H1 (cell line): ENCODE results near the gene NSUN7. TPM values are rescaled to one million over a fixed set of nuclear protein-coding genes. Genes with fewer than 3 reads are reported as not detected.

Experiments
- CHD2 ChIP-seq: IDR thresholded peaks from 2 replicates; pipeline ENCODE4 v1.6.1; 2012; ENCODE audit warnings: low read length, improper control_type of control experiment
- CHD7 ChIP-seq: fragments of 300-600 bp; sonication (generic); IDR thresholded peaks from 2 replicates; pipeline ENCODE4 v1.7.1; 2012; ENCODE audit warnings: low read length, moderate library complexity, mild to moderate bottlenecking, inconsistent platforms; ENCODE audit not compliant: insufficient replicate concordance
- CTBP2 ChIP-seq: IDR thresholded peaks from 2 replicates; pipeline ENCODE4 v1.7.0; 2011; ENCODE audit warnings: borderline replicate concordance, mild to moderate bottlenecking, moderate library complexity, mixed read lengths, low read length; ENCODE audit not compliant: insufficient read depth, insufficient read length
- HDAC6 ChIP-seq: IDR thresholded peaks from one replicate; pipeline ENCODE4 v1.7.1; 2012; ENCODE audit warnings: low read depth, mild to moderate bottlenecking, inconsistent platforms, low read length, moderate library complexity
- KDM5A ChIP-seq: fragments of 200-600 bp; IDR thresholded peaks from 2 replicates; pipeline ENCODE4 v1.7.1; 2012; ENCODE audit warnings: mild to moderate bottlenecking, low read length, inconsistent platforms, mixed read lengths
- NRF1 ChIP-seq: IDR thresholded peaks from 2 replicates; pipeline ENCODE4 v1.6.1; 2011; ENCODE audit warnings: mild to moderate bottlenecking, low read depth, low read length, improper control_type of control experiment
- SIRT6 ChIP-seq: IDR thresholded peaks from one replicate; pipeline ENCODE4 v1.7.1; 2012; ENCODE audit warnings: low read length, inconsistent platforms
- SP4 ChIP-seq: IDR thresholded peaks from 2 replicates; pipeline ENCODE4 v1.6.1; 2012; ENCODE audit warnings: low read length, inconsistent platforms
- polyA plus RNA-seq, 7 experiments: library from polyadenylated mRNA; depleted of rRNA in 3 of 7; stranded (reverse) in 5 of 7; unstranded in 2 of 7; fragments of >200 nt in 5 of 7; fragments of 200-250 nt in 2 of 7; gene quantifications; 1 replicate in 5 of 7; 2 replicates in 1 of 7; 4 replicates in 1 of 7; pipeline versions ENCODE4 v1.2.1 to v1.2.3, GENCODE V29; 2011 to 2013; ENCODE audit warnings: missing spikeins in 2 of 7, mixed read lengths in 2 of 7
- total RNA-seq: library from RNA; stranded (reverse); fragmentation: NEBNext Ultra II Directional; extraction: Animal tissue kit (Norgen Biotek cat#: 25700); gene quantifications from 2 replicates; pipeline ENCODE4 v1.2.1, GENCODE V29; 2021

The NSUN7 gene
- total and polyA plus RNA-seq, 2 of the 8 experiments (the other 6 are each of a cell fraction or from before 2014, with no cell fraction given): 8.8 to 24.4 TPM

- no peak for TF ChIP-seq KDM5A
- no peak for TF ChIP-seq CHD2
- TF ChIP-seq SIRT6: no peak
- TF ChIP-seq CHD7: no peak
- no peak for TF ChIP-seq HDAC6
- no peak for TF ChIP-seq CTBP2
- TF ChIP-seq SP4: no peak
- TF ChIP-seq NRF1: no peak
- TF ChIP-seq, all 59 proteins: peak for 0
These were observed 93.1 kb downstream of the NSUN7 start (continued) for GRCh38 chr4:40842725-40843423.
